ENCODE measurements around the gene PREB.

The PREB gene

DNA sequence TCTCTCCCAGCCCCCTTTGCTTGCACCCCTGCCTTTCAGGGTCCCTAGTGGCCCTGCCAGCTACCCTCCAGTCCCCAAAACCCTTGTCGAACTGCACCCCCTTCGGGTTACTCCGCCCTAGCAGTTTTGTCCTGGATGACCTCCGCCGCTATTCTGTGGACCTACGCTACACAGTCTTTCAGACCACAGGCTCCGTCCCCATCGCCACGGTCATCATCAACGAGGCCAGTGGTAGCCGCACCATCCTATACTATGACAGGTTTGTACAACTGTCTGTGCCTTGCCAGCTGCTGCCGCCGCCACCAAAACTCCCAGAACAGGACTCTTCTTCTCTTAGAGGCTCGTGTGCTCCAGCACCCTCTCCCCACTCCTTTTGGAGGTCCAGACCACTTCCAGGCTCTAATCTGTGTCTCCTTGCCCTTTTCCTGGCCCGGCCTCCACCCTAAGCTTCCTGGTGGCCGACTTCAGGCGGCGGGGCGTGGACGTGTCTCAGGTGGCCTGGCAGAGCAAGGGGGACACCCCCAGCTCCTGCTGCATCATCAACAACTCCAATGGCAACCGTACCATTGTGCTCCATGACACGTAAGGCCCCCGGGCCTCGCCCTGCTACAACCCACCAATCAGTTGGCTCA is 40.0 kb downstream of the PREB start:
- DNase-seq = no peak

DNA sequence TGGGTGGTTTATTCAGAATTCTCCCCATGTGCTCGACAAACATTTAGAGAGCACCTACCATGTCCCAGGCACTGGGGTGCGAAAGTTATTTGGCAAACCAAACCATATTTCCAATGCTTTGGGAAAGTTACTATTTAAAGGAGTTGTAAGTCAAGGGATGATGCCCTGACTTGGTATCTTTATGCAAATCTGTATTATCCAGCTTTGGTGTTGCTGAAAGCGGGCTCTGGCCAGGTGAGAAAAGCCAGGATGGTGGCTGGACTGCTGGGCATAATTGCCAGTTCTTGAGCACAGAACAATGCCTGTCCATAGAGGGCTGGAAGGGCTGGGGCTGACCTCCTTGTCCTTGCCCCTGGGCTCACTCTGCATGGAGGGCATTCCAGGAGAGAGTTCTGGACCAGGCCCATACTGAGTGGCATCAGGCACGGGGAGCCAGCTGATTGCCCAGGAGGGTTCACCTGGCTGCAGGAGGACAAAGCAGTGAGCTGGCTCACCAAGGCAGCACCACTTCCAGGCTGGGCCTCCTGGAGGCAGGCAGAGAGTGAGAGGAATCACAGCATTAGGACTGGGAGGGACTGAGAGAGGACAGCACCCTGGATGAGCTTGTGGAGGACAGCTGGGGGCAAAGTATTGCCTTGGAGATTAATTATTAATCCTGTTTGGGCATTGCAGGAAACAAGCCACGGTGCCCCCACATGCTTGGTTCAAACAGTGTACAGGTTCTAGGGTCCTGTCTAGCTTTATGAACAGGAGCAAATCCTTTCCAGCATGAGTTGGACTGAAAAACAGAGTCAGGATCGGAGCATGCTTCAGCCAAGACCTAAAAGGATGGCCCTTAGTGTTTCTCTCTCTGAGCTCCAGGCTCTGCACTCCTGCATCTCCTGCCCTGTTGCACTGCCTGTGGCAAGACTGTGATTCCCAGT is 40.7 kb downstream of the PREB start:
- no peak for DNase-seq

DNA sequence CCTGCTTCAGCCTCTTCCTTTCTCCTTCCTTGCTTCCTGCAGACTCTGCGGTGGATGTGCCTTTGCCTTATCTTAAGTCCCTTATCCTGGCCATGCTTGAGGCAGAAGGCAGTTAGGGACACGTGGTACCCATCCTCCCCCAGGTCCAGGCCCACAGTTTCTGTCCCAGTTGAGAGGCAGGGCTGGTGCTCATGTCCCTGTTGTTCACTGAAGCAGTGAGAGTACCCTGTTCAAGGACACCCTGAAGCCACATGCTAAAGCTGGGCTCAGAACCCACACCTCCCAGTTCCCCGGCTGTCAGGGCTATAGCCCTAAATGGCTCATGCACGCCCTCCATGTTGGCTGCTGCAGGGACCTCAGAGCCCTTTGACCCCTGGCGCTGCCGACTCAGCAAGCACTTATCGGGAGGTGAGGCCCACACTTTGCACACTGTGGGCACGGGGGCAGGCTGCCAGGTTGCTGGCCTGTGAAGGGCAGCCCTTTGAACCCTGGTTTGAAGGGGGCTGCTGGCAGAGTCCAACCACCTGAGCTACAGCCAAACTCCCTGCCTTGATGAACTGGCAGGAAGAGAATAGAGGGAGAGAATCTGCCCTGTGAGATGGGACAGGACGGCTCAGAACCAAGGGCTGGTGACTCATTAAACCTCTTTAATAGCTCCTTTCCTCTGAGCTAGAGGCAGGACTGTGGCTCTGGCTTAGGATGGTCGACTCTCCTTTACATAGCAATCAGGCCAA is 41.6 kb downstream of the PREB start:
- no peak for DNase-seq

DNA sequence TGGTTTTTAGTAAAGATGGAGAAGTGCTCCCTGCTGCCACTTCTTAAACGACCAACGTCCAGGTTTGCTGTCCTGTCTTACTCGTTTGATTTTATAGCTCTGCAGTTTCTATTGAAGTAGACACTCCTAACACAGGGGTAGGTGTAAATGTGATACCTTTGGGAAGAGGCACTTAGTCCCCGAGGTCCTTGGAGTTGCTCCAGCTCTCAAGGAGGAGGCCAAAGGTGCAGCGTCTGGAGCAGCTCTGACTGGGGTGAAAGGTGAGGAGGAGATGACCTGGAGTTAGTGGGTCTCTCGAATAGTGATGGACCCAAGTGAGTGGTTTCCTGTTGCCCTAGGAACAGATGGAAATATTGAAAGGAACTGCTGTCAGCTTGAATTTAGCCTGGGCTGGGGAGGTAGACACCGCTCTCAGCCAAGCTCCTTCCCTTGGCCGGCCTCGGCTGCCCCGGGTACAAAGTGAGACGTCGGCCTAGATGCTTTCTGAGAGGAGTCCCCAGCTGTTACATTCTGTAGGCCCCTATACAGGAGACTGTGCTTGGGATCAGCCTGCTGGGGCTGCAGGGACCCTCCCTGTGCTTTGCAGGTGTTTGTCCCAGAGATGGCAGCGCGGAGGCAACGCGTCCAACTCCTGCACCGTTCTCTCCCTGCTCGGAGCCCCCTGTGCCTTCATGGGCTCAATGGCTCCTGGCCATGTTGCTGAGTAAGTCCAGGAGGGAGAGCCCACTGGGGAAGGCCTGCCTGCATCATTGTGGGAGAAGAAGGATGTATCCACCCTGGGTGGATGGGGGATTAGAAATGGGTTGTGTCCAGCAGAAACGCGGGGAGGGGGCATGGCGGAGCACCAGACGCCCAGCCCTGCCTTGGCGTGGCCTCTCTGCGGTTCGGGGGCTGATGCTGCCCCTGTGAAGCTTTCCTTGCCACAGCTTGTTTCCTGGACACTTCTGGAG is 42.4 kb downstream of the PREB start:
- DNase-seq = no peak

DNA sequence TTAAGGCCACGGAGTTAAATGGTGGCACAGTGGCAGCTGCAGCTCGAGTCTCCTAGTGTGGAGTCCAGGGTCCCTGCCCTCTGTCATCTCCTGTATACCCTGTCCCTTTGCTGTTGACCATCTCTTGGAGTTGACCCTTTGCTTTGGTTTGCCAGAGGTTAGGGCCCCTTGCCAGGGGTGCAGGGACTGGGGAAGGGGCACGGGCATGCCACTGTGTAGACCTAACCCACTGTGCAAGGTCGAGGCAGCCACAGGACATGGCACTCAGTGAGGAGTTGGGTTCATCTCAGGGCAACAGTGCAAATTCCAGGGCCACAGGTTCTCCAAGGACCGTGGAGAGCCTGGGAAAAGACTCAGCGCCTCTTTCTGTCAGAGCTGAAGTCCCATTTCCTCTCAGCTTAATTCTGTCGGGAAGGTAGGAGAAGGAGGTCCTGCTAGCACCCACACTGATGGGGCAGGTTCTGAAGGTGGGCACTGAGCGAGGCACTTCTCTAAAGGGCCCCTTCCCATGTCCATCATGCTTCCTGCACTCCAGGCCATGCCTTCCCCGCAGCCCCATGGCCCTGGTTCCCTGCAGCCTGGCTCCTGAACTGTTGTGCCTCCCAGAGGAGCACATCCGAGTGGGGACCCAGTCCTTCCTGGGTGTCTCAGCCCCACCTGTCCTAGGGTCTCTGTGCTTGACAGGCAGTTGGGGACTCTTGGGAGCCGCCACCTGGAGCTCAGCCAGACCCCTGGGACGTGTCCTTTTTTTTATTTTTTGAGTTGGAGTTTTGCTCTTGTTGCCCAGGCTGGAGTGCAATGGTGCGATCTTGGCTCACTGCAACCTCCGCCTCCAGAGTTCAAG is 45.1 kb downstream of the PREB start:
- DNase-seq = no peak

DNA sequence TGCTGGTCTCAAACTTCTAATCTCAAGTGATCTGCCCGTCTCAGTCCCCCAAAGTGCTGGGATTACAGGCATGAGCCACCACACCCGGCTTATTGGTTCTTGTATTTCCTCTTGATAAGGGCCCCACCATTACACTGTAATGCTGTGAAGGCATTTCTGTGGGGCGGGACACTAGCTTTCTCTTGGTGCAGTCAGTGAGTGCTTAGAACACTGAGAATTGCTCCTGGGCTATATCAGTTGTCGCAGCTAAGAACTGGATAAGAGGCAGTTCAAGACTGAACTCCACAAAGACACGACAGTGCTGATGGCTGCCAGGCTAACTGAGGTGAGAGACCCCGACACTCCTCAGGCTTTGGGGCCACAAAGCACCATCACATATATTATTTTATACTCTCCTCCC is 45.8 kb downstream of the PREB start:
- no peak for DNase-seq

DNA sequence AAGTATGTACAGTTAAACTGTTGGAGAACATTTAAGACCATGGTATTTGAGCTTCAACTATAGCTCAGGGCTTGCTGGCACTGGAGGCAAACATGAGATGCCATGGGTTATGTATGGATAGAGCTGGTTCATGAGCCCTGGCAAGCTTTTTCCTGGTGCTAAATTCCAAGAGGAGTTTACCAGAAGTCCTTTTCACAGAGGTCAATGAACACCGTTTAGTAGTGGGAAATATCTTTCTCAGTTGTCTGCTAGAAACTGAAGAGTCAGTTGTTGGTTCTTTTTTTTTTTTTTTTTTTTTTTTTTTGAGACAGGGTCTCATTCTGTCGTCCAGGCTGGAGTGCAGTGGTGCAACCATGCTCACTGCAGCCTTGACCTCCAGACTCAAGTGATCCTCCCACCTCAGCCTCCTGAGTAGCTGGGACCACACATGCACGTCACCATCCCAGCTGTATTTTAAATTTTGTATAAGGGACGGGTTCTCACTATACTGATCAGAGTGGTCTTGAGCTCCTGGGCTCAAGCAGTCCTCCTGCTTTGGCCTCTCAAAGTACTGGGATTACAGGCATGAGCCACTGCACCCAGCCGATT is 46.5 kb downstream of the PREB start:
- DNase-seq = no peak

DNA sequence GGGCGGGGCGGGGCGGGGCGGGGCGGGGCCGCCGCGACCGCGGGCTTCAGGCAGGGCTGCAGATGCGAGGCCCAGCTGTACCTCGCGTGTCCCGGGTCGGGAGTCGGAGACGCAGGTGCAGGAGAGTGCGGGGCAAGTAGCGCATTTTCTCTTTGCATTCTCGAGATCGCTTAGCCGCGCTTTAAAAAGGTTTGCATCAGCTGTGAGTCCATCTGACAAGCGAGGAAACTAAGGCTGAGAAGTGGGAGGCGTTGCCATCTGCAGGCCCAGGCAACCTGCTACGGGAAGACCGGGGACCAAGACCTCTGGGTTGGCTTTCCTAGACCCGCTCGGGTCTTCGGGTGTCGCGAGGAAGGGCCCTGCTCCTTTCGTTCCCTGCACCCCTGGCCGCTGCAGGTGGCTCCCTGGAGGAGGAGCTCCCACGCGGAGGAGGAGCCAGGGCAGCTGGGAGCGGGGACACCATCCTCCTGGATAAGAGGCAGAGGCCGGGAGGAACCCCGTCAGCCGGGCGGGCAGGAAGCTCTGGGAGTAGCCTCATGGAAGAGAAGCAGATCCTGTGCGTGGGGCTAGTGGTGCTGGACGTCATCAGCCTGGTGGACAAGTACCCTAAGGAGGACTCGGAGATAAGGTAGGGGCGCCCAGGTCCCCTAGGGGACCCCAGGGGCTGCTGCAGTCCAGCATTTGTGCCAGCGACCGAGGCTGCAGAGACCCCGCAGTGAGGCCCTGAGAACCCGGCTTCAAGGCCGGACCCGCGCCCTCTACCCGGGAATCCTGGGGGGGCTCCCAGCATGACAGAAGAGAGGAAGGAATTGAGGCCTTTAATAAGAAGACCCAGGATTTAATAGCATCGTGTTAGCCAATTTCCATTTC is 47.5 kb downstream of the PREB start, which contains the start of gene KHK:
TSS of gene KHK (plus strand) at position 49 of the 870 bp plus-strand sequence. CDS start at position 537, 488 bp downstream.
- no peak for DNase-seq

DNA sequence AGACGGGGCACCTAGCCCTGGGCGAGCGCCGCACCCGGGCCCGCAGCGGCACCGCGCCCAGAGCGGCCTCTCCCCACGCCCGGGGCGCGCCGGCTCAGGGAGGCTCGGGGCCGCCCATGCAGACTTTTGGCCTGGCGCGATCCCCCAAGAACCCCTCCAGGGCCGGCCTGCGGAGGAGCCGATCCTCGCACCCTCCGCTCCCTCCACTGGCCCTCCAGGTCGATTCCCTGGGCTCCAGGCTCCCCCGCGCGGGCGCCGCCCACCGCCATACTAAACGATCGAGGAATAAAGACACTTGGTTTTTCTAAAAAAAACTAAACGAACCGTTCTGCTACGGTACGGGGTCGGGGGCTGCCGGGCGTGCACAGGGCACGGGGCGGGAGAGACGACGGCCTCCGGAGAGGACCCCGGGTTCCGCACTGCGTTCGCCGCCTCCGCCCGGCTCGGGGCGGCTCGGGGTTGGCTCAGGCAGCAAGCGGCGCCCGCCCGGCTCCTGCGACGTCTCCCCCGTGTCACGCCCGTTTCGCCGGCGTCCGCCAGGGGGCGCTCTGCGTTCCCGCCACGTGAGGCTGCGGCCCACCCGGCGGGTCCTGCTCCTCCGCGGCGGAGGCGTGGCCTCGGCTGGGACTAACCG is 48.2 kb downstream of the PREB start:
- DNase-seq = peak; percentile 97

DNA sequence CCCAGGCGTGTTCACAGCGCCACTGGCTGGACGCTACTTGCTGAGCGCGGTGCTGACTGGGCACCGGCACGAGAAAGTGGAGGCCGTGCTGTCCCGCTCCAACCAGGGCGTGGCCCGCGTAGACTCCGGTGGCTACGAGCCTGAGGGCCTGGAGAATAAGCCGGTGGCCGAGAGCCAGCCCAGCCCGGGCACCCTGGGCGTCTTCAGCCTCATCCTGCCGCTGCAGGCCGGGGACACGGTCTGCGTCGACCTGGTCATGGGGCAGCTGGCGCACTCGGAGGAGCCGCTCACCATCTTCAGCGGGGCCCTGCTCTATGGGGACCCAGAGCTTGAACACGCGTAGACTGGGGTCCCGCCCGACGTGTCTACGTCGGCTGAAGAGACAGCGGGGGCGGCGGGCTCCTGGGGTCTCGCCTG is 48.8 kb downstream of the PREB start:
- no peak for DNase-seq

DNA sequence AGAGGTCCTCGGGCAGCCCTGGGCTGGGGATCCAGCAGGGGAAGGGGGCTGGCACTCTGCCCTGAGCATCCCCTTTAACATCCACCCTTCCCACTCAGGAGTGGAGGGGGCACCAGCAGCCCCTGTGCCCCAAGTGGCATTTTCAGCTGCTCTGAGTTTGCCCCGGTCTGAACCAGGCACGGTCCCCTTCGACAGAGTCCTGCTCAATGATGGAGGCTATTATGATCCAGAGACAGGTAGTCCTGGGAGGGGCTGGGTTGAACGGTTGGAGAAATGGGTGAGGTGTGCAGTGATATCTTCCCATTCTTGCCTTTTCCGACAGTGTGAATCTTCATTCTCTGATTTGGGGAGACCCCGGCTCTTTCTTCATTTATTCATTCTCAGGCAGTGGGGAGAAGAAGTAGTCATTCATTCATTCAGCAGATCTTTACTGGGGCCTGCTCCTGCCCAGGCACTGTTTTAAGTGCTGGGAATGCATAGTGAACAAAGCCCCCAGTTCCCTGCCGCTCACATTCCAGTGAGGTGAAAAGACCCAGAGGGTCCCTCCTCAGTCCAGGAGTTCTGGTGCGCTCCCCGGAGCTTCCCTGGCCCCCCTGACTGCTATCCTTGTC is 49.3 kb downstream of the PREB start:
- no peak for DNase-seq

DNA sequence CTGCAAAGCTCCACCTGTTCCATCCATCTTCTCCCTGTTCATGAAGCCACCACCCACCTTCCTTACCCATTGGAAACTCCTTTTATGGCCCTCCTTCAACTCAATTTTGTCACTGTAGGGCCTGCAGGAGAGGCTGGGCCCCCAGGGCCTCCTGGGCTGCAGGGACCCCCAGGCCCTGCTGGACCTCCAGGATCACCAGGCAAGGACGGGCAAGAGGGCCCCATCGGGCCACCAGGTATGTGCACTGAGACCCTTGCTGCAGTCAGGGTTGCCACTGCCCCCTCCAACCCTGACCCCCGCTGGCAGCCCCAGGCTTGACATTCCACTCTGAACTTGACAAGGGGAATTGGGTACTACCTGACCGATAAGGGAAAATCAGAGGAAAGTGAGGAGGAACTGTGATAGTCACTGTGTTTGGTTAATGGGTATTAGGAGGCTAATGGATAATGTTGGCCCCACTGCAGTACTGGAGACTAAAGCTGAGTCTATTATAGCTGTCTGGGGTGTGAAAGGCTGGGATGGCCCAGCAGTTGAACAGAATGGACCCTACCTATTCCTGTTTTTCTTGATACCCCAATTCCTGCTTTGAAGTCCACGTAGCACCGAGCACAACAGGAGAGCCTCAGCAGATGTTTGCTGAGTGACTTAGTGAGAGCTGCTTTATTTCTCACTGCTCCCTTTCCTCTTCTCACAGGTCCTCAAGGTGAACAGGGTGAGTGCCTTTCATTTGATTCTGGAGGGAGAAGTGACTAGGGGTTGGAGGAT is 50.0 kb downstream of the PREB start:
- DNase-seq = no peak

DNA sequence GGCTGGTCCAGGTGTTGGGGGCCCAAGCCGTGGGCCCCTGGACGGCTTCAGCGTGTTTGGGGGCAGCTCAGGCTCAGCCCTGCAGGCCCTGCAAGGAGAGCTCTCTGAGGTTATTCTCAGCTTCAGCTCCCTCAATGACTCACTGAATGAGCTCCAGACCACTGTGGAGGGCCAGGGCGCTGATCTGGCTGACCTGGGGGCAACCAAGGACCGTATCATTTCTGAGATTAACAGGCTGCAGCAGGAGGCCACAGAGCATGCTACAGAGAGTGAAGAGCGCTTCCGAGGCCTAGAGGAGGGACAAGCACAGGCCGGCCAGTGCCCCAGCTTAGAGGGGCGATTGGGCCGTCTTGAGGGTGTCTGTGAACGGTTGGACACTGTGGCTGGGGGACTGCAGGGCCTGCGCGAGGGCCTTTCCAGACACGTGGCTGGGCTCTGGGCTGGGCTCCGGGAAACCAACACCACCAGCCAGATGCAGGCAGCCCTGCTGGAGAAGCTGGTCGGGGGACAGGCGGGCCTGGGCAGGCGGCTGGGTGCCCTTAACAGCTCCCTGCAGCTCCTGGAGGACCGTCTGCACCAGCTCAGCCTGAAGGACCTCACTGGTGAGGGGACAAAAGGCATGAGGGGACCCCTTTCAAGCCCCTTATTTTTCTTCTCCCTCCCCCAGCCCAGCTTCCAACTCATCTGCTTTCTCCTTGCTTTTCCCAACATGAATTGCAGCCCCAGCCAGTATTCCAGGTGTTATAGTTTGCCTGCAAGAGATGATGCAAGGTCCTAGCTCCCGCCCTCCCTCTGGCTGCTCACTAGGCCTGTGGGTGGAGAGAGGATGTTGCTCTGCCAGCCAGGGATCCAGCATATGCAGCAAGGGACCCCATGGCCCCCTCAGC is 50.8 kb downstream of the PREB start:
- DNase-seq = no peak

DNA sequence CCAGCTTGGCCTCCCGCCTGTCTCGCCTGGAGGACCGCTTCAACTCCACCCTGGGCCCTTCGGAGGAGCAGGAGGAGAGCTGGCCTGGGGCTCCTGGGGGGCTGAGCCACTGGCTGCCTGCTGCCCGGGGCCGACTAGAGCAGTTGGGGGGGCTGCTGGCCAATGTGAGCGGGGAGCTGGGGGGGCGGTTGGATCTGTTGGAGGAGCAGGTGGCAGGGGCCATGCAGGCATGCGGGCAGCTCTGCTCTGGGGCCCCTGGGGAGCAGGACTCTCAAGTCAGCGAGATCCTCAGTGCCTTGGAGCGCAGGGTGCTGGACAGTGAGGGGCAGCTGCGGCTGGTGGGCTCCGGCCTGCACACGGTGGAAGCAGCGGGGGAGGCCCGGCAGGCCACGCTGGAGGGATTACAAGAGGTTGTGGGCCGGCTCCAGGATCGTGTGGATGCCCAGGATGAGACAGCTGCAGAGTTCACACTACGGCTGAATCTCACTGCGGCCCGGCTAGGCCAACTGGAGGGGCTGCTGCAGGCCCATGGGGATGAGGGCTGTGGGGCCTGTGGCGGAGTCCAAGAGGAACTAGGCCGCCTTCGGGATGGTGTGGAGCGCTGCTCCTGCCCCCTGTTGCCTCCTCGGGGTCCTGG is 51.5 kb downstream of the PREB start:
- no peak for DNase-seq

DNA sequence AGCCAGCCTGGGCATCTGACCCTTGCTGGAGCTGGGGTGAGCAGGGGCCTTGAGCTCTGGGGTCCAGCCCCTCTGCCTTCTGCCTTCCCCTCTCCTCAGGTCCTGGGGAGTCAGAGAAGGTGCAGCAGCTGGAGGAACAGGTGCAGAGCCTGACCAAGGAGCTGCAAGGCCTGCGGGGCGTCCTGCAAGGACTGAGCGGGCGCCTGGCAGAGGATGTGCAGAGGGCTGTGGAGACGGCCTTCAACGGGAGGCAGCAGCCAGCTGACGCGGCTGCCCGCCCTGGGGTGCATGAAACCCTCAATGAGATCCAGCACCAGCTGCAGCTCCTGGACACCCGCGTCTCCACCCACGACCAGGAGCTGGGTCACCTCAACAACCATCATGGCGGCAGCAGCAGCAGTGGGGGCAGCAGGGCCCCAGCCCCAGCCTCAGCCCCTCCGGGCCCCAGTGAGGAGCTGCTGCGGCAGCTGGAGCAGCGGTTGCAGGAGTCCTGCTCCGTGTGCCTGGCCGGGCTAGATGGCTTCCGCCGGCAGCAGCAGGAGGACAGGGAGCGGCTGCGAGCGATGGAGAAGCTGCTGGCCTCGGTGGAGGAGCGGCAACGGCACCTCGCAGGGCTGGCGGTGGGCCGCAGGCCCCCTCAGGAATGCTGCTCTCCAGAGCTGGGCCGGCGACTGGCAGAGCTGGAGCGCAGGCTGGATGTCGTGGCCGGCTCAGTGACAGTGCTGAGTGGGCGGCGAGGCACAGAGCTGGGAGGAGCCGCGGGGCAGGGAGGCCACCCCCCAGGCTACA is 52.3 kb downstream of the PREB start:
- no peak for DNase-seq
